RCC 7860 (cell line): ENCODE results near the gene KRT34.
"Not testable (repeated sequence)": the region's sequence is repeated elsewhere in the genome, so short reads cannot be mapped to it uniquely, and the experiment has no call there.

Source experiments
- DNase-seq: peaks from one replicate; pipeline ENCODE4 v3.0.0-alpha.2; 2015; ENCODE audit warnings: low spot score
- FAIRE-seq: peaks from 2 replicates; lab custom pipeline; 2012; peaks lifted over from hg19 to GRCh38; lab: Jason Lieb, UNC

Gene KRT34

GRCh38 chr17:41381943-41382342 is at the start of gene KRT34:
TSS of gene KRT34 (minus strand) at chr17:41382306. CDS start at chr17:41382246, 60 bp downstream.
- FAIRE-seq, DNase-seq: not testable (repeated sequence)

GRCh38 chr17:41430376-41430775 is 48.3 kb upstream of the KRT34 start:
- not testable (repeated sequence) for DNase-seq, FAIRE-seq

- no peak for DNase-seq
- FAIRE-seq, result no peak
Observed at GRCh38 chr17:41429667-41430066, 47.6 kb upstream of the KRT34 start.

GRCh38 chr17:41428591-41429291 is 46.6 kb upstream of the KRT34 start:
- DNase-seq (peak; percentile 37), FAIRE-seq (peak; percentile 4)

- DNase-seq (no peak), FAIRE-seq (no peak)
Observed at GRCh38 chr17:41424111-41424635, 42.1 kb upstream of the KRT34 start, which contains the start of gene KRT37. TSS of gene KRT37 (minus strand) at chr17:41424585. CDS start at chr17:41424523, 62 bp downstream.

- not testable (repeated sequence) for DNase-seq, FAIRE-seq
Observed at GRCh38 chr17:41422586-41422985, 40.5 kb upstream of the KRT34 start.

- FAIRE-seq, result no peak
Observed at GRCh38 chr17:41421617-41422016, 39.5 kb upstream of the KRT34 start.

GRCh38 chr17:41421116-41421515 is 39.0 kb upstream of the KRT34 start:
- DNase-seq (peak; percentile 68), FAIRE-seq (peak; percentile 31)

More at GRCh38 chr17:41421617-41422016, 39.5 kb upstream of the KRT34 start:
- no peak for DNase-seq

- FAIRE-seq, result no peak
- no peak for DNase-seq
Observed at GRCh38 chr17:41420134-41420533, 38.0 kb upstream of the KRT34 start.

- no peak for FAIRE-seq
- no peak for DNase-seq
Observed at GRCh38 chr17:41419716-41420115, 37.6 kb upstream of the KRT34 start.

- FAIRE-seq (no peak), DNase-seq (no peak)
Observed at GRCh38 chr17:41418116-41418860, 36.2 kb upstream of the KRT34 start.

- DNase-seq (no peak), FAIRE-seq (no peak)
Observed at GRCh38 chr17:41417576-41418015, 35.5 kb upstream of the KRT34 start.

GRCh38 chr17:41417127-41417526 is 35.0 kb upstream of the KRT34 start:
- FAIRE-seq, result no peak

GRCh38 chr17:41416479-41416878 is 34.4 kb upstream of the KRT34 start:
- FAIRE-seq (no peak), DNase-seq (peak; percentile 50)

More at GRCh38 chr17:41417127-41417526, 35.0 kb upstream of the KRT34 start:
- DNase-seq, result no peak

GRCh38 chr17:41415833-41416335 is 33.8 kb upstream of the KRT34 start:
- FAIRE-seq (peak; percentile 83), DNase-seq (peak; percentile 88)

GRCh38 chr17:41415411-41415810 is 33.3 kb upstream of the KRT34 start:
- no peak for FAIRE-seq
- DNase-seq, result peak; percentile 29

GRCh38 chr17:41413982-41414381 is 31.9 kb upstream of the KRT34 start:
- DNase-seq (peak; percentile 62), FAIRE-seq (no peak)

GRCh38 chr17:41413353-41413957 is 31.3 kb upstream of the KRT34 start:
- FAIRE-seq, result no peak
- DNase-seq, result no peak

GRCh38 chr17:41411072-41411840 is 29.1 kb upstream of the KRT34 start:
- DNase-seq, result no peak
- no peak for FAIRE-seq

- DNase-seq, result no peak
- FAIRE-seq, result no peak
Observed at GRCh38 chr17:41407226-41407625, 25.1 kb upstream of the KRT34 start.
